ENCODE data around the gene LARGE1. TPM values are rescaled to one million over a fixed set of nuclear protein-coding genes. Genes with fewer than 3 reads are reported as not detected.
A peak's percentile ranks its signal among the peaks of the same experiment; 100 is the strongest.

LARGE1 gene
- polyA plus RNA-seq, 5 donors: 25.2 to 39.4 (median 31.5) TPM

DNA sequence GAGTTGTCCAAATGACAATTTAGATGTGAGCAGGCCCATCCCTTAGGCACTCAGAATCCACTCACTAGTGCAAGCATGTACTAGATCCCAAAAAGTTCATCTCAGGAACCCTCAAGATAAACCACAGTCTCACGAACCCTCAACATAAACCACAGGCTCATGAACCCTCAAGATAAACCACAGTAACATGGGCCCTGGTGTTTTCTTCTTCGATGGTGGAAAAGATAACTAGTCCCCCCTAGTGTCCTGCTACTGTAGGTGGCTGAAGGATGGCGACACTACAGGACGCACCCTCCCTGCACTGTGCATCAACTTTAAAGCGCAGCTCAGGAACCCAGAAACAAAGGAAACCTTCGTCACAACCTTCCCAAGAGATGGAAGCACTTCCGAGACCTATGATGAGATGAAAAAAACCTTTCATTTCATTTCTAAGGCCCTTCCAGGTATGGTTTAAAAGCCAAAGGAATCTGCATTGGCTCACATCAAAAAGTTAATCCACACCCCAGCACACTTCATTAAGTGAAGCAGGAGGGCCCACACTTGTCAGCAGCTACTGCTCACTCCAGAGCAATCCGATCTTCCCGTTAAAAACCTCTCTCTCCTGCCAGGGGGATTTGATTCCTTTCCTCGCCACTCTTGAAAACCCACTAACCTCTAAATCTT, 2.4 kb downstream of the LARGE1 start:
- no peak for DNase-seq

- DNase-seq: no peak
These were observed 5.6 kb downstream of the LARGE1 start for GRCh38 chr22:33914699-33915098.

DNA sequence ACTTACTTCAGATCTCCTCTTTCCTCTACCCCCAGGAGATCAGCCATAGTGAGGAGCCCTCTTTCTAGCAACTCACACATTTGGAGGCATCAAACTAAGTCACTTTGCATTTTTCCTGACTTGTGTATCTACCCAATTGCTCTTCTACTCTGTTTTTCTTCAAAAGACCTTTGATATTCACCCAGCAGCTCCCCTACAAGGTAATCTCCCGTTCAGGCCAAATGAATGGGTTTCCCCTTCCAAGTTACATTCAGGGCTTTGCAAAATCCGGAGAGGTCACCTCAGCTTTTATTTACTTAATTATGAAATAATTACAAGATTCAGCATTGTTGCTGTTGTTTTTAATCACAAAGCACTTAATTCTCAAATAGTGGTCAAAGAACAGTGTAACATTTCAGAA, 6.1 kb downstream of the LARGE1 start:
- DNase-seq: no peak

DNA sequence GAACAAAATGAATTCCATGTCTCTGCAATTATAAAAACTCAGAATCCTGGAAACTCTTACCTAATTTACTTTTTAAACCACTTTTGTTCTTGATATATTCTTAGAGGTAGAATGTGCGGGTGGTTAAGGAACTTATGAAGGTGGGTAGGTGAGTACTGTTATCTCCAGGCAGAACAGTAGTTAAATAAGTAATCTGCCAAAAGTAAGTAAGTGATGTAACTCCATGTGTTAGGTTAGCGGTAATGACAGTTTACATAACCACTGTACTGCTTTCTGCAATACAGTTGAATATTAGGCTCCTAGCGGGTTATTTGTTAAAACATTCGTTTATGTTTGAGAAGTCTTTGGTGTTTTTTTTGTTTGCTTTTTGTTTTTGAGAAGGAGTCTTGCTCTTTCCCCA, 7.1 kb downstream of the LARGE1 start:
- DNase-seq: no peak

DNA sequence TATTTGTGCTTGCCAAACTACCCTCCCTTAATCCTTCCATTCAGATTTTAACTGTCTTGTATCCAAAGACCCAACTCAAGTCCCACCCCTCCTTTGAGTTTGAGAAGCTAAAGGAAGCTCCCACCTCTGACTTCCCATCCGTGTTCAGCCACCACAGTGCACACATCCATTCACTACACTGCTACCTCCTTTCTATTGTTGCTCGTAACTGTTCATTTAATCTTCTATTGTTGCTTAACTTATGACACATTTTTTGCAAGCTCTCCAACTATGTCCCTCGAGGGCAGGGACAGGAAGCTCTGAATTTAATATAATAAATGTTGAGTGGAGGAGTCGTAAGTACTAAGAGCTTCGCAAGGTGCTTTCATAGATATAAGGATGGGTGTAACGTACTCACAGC, 10.4 kb downstream of the LARGE1 start:
- DNase-seq: no peak

- no peak for DNase-seq
These were observed 11.2 kb downstream of the LARGE1 start for GRCh38 chr22:33909075-33909458.

DNA sequence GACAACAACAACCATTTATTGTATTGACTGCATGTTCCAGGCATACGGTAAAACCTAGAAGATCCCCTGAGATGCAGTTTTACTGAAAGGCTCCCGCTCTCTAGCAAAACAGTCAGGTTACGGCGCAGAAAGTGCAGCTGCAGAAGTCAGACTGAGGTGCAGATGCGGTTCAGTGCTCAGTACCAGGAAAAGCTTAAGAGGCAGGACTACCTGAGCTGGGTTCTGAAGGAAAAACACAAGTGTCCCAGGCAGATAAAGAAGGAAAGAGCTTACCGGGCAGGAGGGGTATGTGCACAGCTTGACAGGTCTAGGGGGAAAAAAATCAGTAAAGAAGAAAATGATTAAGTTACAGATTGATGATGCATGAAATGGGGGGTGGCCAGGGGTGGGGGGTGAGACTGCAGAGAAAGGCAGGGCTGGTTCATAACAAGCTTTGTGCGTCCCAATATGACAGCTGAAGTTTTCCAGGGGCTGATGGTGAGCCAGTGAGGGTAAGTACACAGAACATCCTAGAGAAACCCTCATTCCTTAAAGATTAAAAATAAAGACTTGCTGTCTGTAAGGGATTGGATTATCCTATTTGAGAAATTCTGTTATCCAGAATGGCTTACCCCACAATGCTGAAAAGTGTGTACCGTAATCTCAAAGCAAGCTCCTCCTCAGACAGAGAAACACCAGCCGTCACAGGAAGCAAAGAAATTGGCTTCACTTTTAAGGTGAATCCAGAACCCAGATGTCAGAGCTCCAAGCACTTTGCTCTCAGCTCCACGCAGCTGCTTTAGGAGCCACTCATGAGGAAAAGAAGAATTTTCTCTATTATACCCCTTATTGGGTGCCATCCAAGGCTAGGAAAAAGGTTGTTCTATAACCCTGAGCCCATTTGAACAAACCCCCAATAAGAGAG, 11.9 kb downstream of the LARGE1 start:
- no peak for DNase-seq

- DNase-seq: no peak
These were observed 13.3 kb downstream of the LARGE1 start for GRCh38 chr22:33906954-33907353.

DNA sequence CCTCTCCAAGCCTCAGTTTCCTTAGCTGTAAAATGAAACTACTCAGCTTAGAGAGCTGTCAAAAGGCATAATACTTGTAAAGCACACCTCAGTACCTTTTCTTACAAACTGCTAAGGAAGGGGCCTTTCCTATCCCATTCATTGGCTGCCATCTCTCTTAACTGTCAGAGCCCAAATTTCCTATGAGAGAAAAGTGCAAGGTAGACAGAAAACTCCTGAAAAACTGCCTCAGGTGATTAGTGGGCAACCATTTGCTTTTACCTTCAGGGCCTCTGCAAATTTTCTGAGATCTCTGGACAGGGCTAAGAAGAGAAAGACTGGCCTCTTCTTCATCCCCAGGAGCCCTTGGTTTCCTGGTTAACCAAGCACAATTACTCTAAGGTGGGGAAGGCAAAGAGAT, 13.8 kb downstream of the LARGE1 start:
- DNase-seq: no peak

DNA sequence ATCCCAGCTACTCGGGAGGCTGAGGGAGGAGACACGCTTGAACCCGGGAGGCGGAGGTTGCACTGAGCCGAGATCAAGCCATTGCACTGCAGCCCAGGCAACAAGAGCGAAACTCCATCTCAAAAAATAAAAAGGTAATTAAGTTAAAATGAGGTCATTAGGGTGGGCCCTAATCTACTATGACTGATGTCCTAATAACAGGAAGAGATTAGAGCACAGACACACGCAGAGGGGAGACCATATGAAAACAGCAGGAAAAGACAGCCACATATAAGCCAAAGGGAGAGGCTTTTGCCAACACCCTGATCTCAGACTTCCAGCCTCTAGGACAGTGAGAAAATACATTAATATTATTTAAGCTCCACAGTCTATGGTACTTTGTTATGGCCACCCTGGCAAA, 17.3 kb downstream of the LARGE1 start:
- DNase-seq: no peak

DNA sequence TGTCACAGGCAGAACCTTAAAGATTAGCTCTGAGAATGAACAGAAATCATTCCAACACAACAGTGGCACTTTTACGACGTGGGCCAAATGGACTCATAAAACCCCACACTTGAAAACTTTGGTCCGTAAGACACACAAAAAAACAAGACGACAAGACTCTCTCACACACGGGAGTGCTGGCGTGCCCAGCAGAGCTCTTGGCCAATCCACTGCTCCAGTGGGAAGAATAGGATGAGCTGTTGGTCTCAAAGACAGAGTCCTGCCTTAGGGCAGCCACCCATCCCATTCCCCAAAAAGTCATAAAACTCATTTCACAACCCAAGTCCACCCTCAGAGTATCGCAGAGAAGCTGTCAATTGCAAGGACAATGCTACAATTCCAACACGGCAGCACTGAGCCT, 18.2 kb downstream of the LARGE1 start:
- DNase-seq: no peak

DNA sequence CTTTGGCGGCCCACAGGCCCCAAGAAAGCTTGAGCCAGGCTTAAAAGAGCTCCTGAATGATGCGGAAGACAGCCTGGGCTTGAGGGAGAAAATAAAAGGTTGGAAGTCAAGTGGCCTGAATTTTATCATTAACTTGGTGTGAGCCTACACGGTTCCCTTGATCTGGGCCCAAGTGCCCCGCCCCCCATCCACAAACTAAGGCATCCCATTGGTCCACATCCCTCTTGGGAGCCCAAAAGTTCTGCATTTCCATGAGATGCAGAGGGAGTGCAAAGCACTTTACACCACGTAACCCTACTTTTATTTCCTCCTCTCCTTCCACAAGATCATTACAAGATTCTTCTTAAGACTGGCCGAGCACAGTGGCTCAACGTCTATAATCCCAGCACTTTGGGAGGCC, 22.2 kb downstream of the LARGE1 start:
- DNase-seq: no peak

GRCh38 chr22:33897448-33897835, 22.8 kb downstream of the LARGE1 start:
- no peak for DNase-seq

DNA sequence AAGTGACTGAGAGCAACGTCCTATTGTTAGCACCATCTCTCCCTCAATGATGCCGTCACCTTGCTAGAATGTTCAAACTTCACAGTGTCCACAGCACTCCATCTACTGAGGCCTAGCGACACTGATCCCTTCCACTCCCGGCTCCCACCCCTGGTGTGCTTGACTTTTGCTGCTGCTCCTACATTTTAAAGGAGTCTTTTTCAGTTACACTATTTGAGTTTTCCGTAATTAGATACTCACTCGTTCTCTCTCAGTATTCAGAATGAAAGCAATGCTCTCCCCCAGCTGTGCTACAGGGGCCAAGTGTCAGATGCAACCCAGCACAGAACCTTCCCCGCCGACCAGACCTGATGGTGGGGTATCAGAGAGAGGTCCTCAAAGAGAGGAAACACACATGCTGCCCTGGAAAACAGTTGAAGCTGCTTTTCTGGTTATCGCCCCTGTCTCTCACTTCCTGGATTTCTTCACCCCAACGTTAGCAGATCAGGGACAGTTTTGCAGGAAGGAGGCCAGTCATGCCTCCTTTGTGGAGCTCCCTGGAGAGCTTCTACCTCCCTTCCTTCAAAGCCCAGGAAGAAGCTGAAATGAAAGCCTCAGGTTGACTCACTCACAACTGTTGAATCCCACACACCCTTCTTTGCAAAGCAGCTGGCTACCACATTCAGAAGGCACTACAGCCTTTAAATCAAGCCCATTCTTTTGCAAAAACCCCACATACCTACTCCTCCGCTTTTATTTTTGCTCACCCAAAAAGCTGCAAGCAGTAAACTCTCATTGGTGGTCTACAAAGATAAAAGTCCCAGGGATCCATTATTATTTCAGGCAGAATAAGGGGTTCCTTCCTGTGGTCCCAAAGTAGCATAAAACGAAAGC, 23.5 kb downstream of the LARGE1 start:
- DNase-seq: no peak

- no peak for DNase-seq
These were observed 24.1 kb downstream of the LARGE1 start for GRCh38 chr22:33896154-33896553.

DNA sequence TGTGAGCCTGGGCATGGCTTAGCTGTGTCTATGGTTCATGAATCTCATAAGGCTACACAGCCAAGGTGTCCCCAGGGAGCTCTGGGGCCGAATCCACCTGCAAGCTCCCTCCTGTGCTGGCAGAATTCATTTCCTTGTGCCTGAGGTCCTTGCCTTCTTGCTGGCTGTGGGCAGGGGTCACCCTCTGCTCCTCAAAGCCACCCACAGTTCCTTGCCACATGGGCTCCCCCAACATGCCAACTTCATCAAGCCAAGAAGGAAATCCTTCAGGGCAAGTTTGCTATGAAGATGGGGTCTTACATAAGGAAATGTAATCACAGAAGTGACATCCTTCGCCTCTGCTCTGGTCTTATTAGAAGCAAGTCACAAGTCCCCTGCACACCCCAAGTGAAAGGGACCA, 24.8 kb downstream of the LARGE1 start:
- DNase-seq: no peak

- DNase-seq: no peak
These were observed 25.8 kb downstream of the LARGE1 start for GRCh38 chr22:33894515-33894914.

DNA sequence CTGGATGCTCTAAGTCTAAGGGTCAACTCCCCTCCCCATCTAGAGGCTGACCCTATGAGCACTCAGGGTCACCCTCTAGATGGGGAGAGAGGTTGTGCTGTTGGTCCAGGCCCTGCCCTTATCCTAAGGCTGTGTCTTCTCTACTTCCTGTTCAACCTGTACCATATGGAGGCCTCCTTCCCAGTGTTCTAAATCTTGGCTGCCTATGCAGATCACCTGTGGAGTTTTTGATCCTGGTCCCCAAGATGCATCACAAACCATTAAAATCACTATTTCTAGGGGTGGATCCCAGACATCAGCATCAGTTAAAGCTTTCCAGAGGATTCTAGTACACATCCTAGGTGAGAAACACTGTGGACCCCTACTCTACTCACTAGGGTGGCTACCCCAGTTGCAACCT, 26.2 kb downstream of the LARGE1 start:
- no peak for DNase-seq

DNA sequence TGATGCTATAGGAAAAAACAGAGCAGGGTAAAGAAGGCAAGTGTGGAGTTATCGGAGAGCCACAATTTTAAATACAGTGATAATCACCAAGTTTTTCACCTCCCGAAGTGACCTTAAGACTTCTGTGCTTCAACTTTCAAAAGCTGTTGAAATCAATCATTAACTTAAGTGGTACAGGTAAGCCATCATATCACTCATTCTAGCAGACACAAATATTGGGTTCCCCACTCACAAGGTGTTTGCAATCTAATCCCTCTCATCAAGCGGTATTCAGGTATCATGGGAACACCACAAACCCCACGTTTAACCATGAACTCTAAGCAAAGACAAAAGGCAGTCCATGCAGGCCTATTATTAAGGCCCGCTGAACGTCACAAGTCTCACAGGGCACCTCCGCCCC, 26.8 kb downstream of the LARGE1 start:
- DNase-seq: peak in 1 of 2 donors; percentile 19

DNA sequence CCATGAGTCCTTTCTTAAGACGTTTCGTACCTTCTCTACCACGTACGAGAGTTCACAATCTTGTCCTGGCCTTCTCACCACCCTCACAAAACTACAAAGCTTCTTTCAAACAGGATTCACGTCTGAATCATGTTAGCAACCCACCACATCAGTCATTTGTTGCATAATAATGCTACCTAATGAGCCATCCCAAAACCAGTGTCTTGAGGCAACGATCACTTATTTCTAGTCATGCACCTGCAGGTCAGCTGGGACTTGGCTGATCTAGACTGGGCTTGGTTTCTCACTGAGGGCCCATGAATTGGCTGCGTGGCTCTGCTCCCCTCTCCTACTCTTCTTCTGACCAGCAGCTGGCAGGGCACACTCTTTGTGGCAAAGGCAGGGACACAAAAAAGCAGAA, 28.3 kb downstream of the LARGE1 start:
- DNase-seq: no peak

- DNase-seq: no peak
These were observed 28.8 kb downstream of the LARGE1 start for GRCh38 chr22:33891455-33891854.

DNA sequence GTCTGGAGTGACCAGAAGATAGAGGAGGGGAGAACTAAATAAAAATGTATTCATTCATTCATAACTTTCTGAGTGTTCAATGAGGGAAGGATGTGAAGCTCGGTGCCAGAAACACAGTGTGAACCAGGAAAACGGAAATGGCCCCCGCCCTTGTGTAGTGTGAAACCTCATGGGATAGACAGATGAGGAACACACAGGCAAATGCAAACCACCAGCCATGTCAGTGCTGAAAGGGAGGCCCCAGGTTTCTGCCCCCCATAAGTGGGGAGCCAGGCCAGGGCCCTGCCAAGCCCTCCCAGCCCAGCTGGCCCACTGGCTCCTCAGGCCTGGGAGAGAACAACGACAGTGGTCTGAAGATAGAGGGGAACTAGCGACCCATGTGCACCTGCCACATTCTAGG, 30.5 kb downstream of the LARGE1 start:
- DNase-seq: no peak

DNA sequence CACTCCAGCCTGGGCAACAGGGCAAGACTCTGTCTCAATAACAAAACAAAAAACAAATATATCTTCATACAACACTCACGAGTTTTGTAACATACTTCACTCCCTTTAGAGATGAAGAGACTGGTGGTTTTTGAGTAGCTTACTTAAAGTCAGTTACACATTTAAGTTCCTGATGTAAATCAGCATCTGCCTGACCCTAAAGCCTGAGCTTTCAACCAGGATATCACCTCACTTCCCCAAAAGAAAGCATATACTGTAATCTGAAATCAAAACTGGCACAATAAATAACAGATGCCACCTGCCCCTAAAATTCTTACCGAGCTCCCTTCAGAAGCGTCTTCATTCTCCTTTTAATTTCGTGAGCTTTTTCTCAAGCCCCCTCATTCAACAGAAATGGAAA, 31.5 kb downstream of the LARGE1 start:
- no peak for DNase-seq

Data from right lung (tissue), 5 donors.